Iris pigment epithelial cell (primary cell): ENCODE measurements around the gene MSL2.
"Not testable (repeated sequence)": the region's sequence is repeated elsewhere in the genome, so short reads cannot be mapped to it uniquely, and the experiment has no call there.

Experiments used
- DNase-seq: peaks from one replicate; pipeline ENCODE4 v3.0.0-alpha.2; 2011; ENCODE audit warnings: low read depth

The MSL2 gene, protein sequence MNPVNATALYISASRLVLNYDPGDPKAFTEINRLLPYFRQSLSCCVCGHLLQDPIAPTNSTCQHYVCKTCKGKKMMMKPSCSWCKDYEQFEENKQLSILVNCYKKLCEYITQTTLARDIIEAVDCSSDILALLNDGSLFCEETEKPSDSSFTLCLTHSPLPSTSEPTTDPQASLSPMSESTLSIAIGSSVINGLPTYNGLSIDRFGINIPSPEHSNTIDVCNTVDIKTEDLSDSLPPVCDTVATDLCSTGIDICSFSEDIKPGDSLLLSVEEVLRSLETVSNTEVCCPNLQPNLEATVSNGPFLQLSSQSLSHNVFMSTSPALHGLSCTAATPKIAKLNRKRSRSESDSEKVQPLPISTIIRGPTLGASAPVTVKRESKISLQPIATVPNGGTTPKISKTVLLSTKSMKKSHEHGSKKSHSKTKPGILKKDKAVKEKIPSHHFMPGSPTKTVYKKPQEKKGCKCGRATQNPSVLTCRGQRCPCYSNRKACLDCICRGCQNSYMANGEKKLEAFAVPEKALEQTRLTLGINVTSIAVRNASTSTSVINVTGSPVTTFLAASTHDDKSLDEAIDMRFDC

GRCh38 chr3:136196064-136196400 lies at the start of gene MSL2:
Gene MSL2, minus strand, starts transcription at chr3:136196335. Its CDS starts 1,222 bp downstream, at chr3:136195113.
- no peak for DNase-seq

DNA sequence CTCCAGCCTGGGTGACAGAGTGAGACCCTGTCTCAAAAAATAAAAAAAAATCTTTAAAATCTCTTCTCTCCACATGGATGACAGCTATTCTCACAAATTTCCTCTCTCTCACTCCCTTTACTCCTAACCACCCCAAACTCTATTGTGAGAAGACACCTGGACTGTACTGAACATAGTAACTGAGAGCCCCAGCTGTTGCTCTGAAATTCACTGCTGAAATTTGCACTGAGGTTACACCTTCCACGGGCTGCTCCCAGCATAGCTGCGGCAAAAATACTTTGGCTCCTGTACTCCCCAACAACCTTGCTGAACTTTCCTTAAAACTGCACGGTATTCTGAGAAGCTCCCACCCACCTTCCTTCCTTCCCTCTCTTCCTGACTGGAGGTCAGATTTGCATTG lies 49.6 kb upstream of the MSL2 start:
- no peak for DNase-seq

- DNase-seq, result no peak
Measured at GRCh38 chr3:136239094-136239493, 43.0 kb upstream of the MSL2 start.

GRCh38 chr3:136237961-136238649 lies 42.0 kb upstream of the MSL2 start:
- no peak for DNase-seq

DNA sequence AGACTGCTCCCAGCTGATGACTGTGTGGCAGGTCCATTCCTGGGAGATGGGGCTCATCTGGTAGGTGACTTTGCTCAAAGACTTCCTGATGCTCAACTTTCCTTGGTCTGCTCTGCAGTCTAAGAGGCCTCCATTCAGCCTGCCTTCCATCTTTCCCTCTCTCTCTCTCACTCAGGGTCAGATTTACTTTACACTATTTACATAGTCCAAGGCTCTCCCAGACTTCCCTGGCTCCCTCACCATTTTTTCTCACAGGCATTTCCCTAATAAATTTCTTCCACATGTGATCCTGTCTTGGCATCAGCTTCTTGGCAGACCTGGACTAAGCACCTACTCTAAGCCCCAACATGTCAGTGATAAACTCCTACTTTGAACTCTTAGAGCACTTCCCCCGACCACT lies 41.0 kb upstream of the MSL2 start:
- DNase-seq, result no peak

- DNase-seq, result no peak
Measured at GRCh38 chr3:136236109-136236508, 40.0 kb upstream of the MSL2 start.

- DNase-seq, result no peak
Measured at GRCh38 chr3:136235545-136235944, 39.4 kb upstream of the MSL2 start.

GRCh38 chr3:136232413-136232812 lies 36.3 kb upstream of the MSL2 start:
- no peak for DNase-seq

DNA sequence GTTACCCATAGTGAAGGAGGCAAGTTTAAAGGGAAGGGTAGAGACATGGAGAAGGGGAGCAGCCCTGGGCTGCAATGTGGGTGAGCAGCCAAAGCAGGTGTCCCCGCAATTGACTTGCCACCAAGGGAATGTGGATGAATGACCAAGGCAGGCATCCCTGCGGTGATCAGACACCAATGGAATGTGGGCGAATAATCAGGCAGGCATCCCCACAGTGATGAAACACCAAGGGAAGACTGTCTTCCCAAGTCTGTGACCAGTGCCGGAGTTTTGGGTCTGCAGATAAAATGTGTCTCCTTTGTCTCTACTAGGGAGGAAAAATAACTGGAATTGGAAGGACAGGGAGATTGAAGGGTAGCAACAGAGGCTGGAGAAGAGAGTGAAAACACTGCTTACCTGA lies 26.6 kb upstream of the MSL2 start:
- DNase-seq, result not testable (repeated sequence)

- DNase-seq, result no peak
Measured at GRCh38 chr3:136211547-136211946, 15.4 kb upstream of the MSL2 start.

DNA sequence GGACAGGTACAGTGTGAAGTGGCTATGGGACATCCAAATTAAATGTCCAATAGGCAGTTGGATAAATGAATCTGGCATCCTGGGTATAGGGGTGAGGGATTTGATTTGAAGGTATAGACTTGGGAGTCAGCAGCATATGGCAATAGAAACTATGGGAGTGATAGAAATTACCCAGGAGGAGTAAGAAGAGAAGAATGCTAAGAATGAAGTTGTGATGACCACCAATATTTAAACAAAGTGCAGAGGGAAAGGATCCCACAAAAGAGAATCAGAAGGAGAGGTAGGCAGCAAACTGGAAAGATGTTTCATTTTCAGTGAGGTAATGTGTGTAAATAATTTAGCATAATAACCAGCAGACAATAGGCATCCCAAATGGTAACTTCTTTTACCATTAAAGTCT lies 13.8 kb upstream of the MSL2 start:
- DNase-seq, result peak; percentile 56

DNA sequence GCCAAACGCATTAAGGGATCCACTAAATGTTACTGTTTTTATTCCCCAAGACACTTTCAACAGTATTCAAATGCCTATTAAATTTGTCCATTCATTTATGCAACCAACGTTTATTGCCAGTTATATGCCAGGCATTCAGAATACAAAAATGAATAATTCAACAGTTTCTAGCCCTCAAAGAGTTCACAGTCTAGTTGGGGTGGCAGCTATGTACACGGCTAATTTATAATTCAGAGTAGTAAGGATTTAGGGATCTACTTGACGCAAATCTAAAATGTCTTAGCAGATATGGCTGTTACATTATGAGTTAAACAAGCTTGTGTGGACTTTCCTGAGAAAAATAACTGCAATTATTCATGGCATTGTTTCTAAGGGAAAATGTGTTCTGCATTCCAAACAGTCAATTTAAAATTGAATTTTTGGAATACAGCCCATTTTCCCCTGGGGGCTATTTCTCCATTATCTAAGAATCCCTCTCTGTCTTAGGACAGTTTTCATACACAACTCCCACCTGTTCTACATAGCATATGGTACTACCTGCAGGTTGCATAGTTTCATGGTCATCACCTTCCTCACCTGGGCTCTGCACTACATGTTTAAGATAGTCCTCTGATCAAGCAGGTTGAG lies 11.5 kb upstream of the MSL2 start:
- no peak for DNase-seq

DNA sequence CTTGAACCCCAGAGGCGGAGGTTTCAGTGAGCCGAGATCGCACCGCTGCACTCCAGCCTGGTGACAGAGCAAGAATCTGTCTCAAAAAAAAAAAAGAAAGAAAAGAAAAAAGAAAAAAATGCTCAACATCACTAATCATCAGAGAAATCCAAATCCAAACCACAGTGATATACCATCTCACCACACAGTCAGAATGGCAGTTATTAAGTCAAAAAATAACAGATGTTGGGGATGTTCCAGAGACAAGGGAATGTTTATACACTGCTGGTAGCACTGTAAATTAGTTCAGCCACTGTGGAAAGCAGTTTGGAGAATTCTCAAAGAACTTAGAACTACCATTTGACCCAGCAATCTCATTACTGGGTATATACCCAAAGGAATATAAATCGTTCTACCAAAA lies 3.1 kb upstream of the MSL2 start:
- not testable (repeated sequence) for DNase-seq

DNA sequence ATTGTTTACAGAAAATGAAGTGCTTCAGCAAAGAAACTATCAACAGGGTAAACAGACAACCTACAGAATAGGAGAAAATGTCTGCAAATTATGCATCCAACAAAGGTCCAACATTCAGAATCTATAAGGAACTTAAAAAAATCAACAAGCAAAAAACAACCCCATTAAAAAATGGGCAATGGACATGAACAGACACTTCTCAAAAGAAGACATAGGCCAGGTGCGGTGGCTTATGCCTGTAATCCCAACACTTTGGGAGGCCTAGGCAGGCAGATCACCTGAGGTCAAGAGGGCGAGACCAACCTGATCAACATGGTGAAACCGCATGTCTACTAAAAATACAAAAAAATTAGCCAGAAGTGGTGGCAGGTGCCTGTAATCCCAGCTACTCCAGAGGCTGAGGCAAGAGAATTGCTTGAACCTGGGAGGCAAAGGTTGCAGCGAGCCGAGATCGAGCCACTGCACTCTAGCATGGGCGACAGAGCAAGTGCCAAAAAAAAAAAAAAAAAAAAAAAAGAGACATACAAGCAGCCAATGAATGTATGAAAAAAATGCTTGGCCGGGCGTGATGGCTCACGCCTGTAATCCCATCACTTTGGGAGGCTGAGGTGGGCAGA lies 2.4 kb upstream of the MSL2 start:
- DNase-seq, result not testable (repeated sequence)

GRCh38 chr3:136197159-136197793 lies 1.1 kb upstream of the MSL2 start:
- no peak for DNase-seq

GRCh38 chr3:136196401-136197158 lies 445 bp upstream of the MSL2 start:
- peak; percentile 99 for DNase-seq

DNA sequence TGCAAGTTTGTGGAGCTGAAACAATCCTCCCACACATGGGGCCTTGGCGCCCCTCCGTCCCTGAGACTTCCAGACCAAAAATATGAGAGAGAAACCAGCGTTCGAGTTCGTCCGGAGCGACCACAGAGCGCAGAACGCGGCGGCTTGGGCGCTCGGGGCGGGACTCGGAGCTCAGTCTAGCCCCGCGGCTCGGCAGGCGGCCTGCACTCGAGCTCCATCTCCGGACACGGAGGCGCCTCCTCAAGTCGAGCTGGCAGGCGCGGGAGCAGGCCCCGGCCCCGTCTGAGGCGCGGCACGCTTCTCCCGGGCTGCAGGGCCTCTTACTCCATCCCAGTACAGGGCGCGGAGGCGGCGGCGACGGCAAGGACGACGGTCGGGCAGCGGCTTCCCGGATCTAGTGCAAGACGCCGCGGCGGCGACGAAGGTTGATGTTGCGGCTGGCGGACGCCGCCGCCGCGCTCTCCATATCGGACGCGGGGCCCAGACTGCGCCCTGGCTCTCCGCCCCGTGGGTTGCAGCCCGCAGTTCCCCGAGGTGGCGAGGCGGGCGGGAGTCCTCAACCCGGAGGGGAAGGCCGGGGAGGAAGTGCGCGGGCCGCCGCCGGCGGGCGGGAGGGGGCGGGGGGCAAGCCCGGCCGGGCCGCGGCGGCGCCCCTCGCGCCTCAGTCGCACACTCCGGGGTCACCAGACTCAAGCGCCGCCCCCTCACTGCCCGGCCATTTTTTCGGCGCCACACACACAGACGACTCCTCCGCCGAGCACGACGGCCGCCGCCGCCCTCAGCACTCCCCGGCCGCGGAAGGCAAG lies 674 bp downstream of the MSL2 start:
- peak; percentile 72 for DNase-seq

DNA sequence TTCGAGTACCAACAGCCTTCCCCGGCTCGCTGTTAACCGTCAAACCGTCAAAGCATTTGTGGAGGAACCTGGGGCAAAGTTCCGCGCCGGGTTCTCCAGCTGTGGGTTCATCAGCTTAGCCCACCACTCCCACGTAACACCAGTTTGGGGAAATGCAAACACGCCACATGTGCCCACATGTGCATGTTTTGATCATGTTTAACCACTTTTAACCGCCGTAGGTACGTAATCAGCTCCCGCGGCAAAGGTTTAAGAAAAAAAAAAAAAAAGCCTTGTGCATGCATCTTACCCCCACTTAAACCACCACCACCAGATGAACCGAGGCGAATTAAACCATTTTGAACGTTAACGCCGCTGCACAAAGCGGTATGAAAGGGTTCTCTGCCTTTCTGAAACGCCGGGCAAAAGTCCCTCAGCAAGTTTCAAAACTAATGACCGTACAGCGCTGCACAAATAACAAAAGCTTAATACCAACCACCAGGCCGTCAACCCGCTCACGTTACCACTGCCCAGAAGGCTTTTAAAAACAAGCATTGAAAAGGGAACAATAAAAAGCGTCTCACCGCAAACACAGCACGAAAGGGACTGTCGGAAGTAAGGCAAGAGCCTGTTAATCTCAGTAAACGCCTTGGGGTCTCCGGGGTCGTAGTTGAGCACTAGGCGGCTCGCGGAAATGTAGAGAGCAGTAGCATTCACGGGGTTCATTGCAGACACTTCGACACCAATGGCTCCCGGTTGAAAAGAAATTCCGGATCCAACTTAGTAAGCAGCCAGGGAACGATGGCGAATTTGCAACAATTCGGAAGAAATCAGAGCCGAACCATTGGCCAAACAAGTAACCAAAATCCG lies 1.5 kb downstream of the MSL2 start:
- DNase-seq, result peak; percentile 34
